ENCODE measurements around the gene ARHGEF33.

DNA sequence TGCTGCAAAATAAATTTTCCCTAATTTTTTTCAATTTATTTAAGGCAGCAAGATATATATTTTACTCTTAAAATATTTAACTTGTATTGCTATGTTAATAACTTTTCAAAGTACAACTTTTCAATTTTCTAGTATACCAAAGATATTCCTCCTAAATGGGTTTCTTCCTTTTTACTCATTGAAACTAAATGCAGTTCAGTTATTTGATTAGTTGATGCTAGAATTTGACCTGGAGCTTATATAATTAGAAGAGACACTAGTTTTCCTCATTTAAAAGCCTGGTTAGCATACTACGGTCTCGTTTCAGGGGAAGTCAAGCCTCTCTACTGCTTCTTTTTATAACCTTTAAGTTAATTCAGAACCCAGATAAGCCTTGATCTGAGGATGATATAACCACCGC, at the start of gene ARHGEF33:
- TF ChIP-seq EZH2 (IDR thresholded peaks at IDR 0.05; ENCODE audit: insufficient read depth, poor library complexity, severe bottlenecking) (no peak), EZH2phosphoT487 (IDR thresholded peaks at IDR 0.05; ENCODE audit: insufficient read depth, low read depth) (no peak)

All from GM23248 (cell line).